ENCODE measurements around the gene CRYL1.

GRCh38 chr13:20477394-20477793 lies 48.3 kb downstream of the CRYL1 start:
- TF ChIP-seq CTCF (IDR thresholded peaks at IDR 0.05) (no peak), REST (IDR thresholded peaks at IDR 0.05; ENCODE audit: insufficient read depth in 1 of 2, low read depth in 2 of 2, low read length in 1 of 2) (no peak), POLR2AphosphoS5 (IDR thresholded peaks at IDR 0.05; ENCODE audit: low read depth, low read length) (no peak), SIN3A (IDR thresholded peaks at IDR 0.05; ENCODE audit: borderline replicate concordance, insufficient read depth, low read depth, low read length) (no peak)

Data from Panc1 (cell line).